ENCODE data around the gene PPP1R37. TPM values are rescaled to one million over a fixed set of nuclear protein-coding genes. Genes with fewer than 3 reads are reported as not detected.

The PPP1R37 gene
- total RNA-seq, 1 donor from 2014 or later = 23.8 TPM

- Histone ChIP-seq H3K27me3 (no peaks in the 10 kb centered on the region), H3K9me3 (no peaks in the 10 kb centered on the region), H3K4me1 (peaks cover 9% of the 10 kb centered on the region), H3K27ac (no peak overlapping the region), H3K36me3 (no peaks in the 10 kb centered on the region), H3K4me3 (no peak overlapping the region)
- no peak for TF ChIP-seq POLR2AphosphoS5 (IDR thresholded peaks at IDR 0.05; ENCODE audit: insufficient read depth in 1 of 2, low read depth in 1 of 2)
- no peak for TF ChIP-seq POLR2A (IDR thresholded peaks at IDR 0.05)
- no peak for TF ChIP-seq CTCF (IDR thresholded peaks at IDR 0.05)
- DNase-seq (ENCODE audit: extremely low spot score in 2 of 2) = no peak
- intact Hi-C loops (cut with DNase I) = no loop called here
Observed at GRCh38 chr19:45130236-45130635, 37.3 kb downstream of the PPP1R37 start.

- Histone ChIP-seq H3K4me3 (no peak overlapping the region), H3K9me3 (no peaks in the 10 kb centered on the region), H3K4me1 (peaks cover 3% of the 10 kb centered on the region), H3K27ac (no peak overlapping the region), H3K36me3 (no peaks in the 10 kb centered on the region), H3K27me3 (no peaks in the 10 kb centered on the region)
- TF ChIP-seq POLR2AphosphoS5 (IDR thresholded peaks at IDR 0.05; ENCODE audit: insufficient read depth in 1 of 2, low read depth in 1 of 2) = no peak
- TF ChIP-seq CTCF (IDR thresholded peaks at IDR 0.05) = no peak
- TF ChIP-seq POLR2A (IDR thresholded peaks at IDR 0.05) = no peak
- intact Hi-C loops (cut with DNase I) = no loop called here
- no peak for DNase-seq (ENCODE audit: extremely low spot score in 2 of 2)
Observed at GRCh38 chr19:45130888-45131615, 38.1 kb downstream of the PPP1R37 start.

GRCh38 chr19:45133661-45134060, 40.7 kb downstream of the PPP1R37 start:
- Histone ChIP-seq H3K27me3 (no peaks in the 10 kb centered on the region), H3K27ac (no peak overlapping the region), H3K36me3 (no peaks in the 10 kb centered on the region), H3K9me3 (no peaks in the 10 kb centered on the region), H3K4me1 (no peaks in the 10 kb centered on the region), H3K4me3 (no peak overlapping the region)
- TF ChIP-seq CTCF (IDR thresholded peaks at IDR 0.05) (no peak), POLR2AphosphoS5 (IDR thresholded peaks at IDR 0.05; ENCODE audit: insufficient read depth in 1 of 2, low read depth in 1 of 2) (no peak), POLR2A (IDR thresholded peaks at IDR 0.05) (no peak)
- intact Hi-C loops (cut with DNase I) = no loop called here
- DNase-seq (ENCODE audit: extremely low spot score in 2 of 2) = no peak

- intact Hi-C loops (cut with DNase I) = no loop called here
- Histone ChIP-seq H3K36me3 (no peaks in the 10 kb centered on the region), H3K27ac (no peak overlapping the region), H3K4me3 (no peak overlapping the region), H3K9me3 (no peaks in the 10 kb centered on the region), H3K27me3 (no peaks in the 10 kb centered on the region), H3K4me1 (no peaks in the 10 kb centered on the region)
- DNase-seq (ENCODE audit: extremely low spot score in 2 of 2) = no peak
- TF ChIP-seq POLR2AphosphoS5 (IDR thresholded peaks at IDR 0.05; ENCODE audit: insufficient read depth in 1 of 2, low read depth in 1 of 2) (no peak), POLR2A (IDR thresholded peaks at IDR 0.05) (no peak), CTCF (IDR thresholded peaks at IDR 0.05) (no peak)
Observed at GRCh38 chr19:45135176-45135885, 42.4 kb downstream of the PPP1R37 start.
